ENCODE measurements around the gene STEAP3.

STEAP3 gene

GRCh38 chr2:119227346-119227745 lies 3.7 kb downstream of the STEAP3 start:
- DNase-seq (ENCODE audit: low spot score) = no peak

GRCh38 chr2:119228136-119228535 lies 4.5 kb downstream of the STEAP3 start:
- no peak for DNase-seq (ENCODE audit: low spot score)

- DNase-seq (ENCODE audit: low spot score) = no peak
Observed at GRCh38 chr2:119228964-119229363, 5.3 kb downstream of the STEAP3 start.

- no peak for DNase-seq (ENCODE audit: low spot score)
Observed at GRCh38 chr2:119229716-119230115, 6.1 kb downstream of the STEAP3 start.

GRCh38 chr2:119230219-119231185 lies 6.9 kb downstream of the STEAP3 start:
- peak; percentile 59 for DNase-seq (ENCODE audit: low spot score)

GRCh38 chr2:119231975-119232665 lies 8.5 kb downstream of the STEAP3 start:
- peak; percentile 56 for DNase-seq (ENCODE audit: low spot score)

GRCh38 chr2:119232666-119232993 lies 9.0 kb downstream of the STEAP3 start:
- DNase-seq (ENCODE audit: low spot score) = no peak

- DNase-seq (ENCODE audit: low spot score) = peak; percentile 65
Observed at GRCh38 chr2:119233326-119234020, 9.8 kb downstream of the STEAP3 start.

- no peak for DNase-seq (ENCODE audit: low spot score)
Observed at GRCh38 chr2:119234021-119235019, 10.7 kb downstream of the STEAP3 start.

GRCh38 chr2:119236796-119237195 lies 13.2 kb downstream of the STEAP3 start:
- DNase-seq (ENCODE audit: low spot score) = no peak

- peak; percentile 74 for DNase-seq (ENCODE audit: low spot score)
Observed at GRCh38 chr2:119240311-119241204, 16.9 kb downstream of the STEAP3 start.

- DNase-seq (ENCODE audit: low spot score) = no peak
Observed at GRCh38 chr2:119241205-119241532, 17.5 kb downstream of the STEAP3 start.

- DNase-seq (ENCODE audit: low spot score) = no peak
Observed at GRCh38 chr2:119242276-119243119, 18.9 kb downstream of the STEAP3 start.

GRCh38 chr2:119243621-119244020 lies 20.0 kb downstream of the STEAP3 start:
- no peak for DNase-seq (ENCODE audit: low spot score)

- DNase-seq (ENCODE audit: low spot score) = no peak
Observed at GRCh38 chr2:119245076-119245840, 21.6 kb downstream of the STEAP3 start.

- no peak for DNase-seq (ENCODE audit: low spot score)
Observed at GRCh38 chr2:119245841-119246230, 22.2 kb downstream of the STEAP3 start.

- DNase-seq (ENCODE audit: low spot score) = no peak
Observed at GRCh38 chr2:119246884-119247843, 23.5 kb downstream of the STEAP3 start.

- DNase-seq (ENCODE audit: low spot score) = no peak
Observed at GRCh38 chr2:119247844-119248271, 24.2 kb downstream of the STEAP3 start.
